ENCODE results near the gene XBP1.
"Not testable (repeated sequence)": the region's sequence is repeated elsewhere in the genome, so short reads cannot be mapped to it uniquely, and the experiment has no call there.

XBP1 gene

GRCh38 chr22:28766628-28767027 lies 33.7 kb downstream of the XBP1 start:
- TF ChIP-seq CTCF (IDR thresholded peaks at IDR 0.05; ENCODE audit: low read depth, low read length), result no peak
- no peak for DNase-seq (ENCODE audit: low read depth in 2 of 2)
- no peak overlapping the region for H3K4me3 ChIP-seq (replicated peaks in 1 of 2; ENCODE audit: low read depth in 2 of 2, low read length in 2 of 2)

- H3K4me3 ChIP-seq (replicated peaks in 1 of 2; ENCODE audit: low read depth in 2 of 2, low read length in 2 of 2); DNase-seq (ENCODE audit: low read depth in 2 of 2): not testable (repeated sequence)
These were observed 38.4 kb downstream of the XBP1 start for GRCh38 chr22:28762000-28762399.

GRCh38 chr22:28761449-28761755 lies 39.0 kb downstream of the XBP1 start:
- no peak for DNase-seq (ENCODE audit: low read depth in 2 of 2)
- no peak for TF ChIP-seq CTCF (IDR thresholded peaks at IDR 0.05; ENCODE audit: low read depth, low read length)
- no peak overlapping the region for H3K4me3 ChIP-seq (replicated peaks in 1 of 2; ENCODE audit: low read depth in 2 of 2, low read length in 2 of 2)

GRCh38 chr22:28759861-28760560 lies 40.4 kb downstream of the XBP1 start:
- no peak overlapping the region for H3K4me3 ChIP-seq (replicated peaks in 1 of 2; ENCODE audit: low read depth in 2 of 2, low read length in 2 of 2)
- no peak for DNase-seq (ENCODE audit: low read depth in 2 of 2)
- no peak for TF ChIP-seq CTCF (IDR thresholded peaks at IDR 0.05; ENCODE audit: low read depth, low read length)

- not testable (repeated sequence) for H3K4me3 ChIP-seq (replicated peaks in 1 of 2; ENCODE audit: low read depth in 2 of 2, low read length in 2 of 2); DNase-seq (ENCODE audit: low read depth in 2 of 2)
These were observed 45.9 kb downstream of the XBP1 start for GRCh38 chr22:28754512-28754911.

GRCh38 chr22:28750471-28750881 lies 49.9 kb downstream of the XBP1 start:
- no peak overlapping the region for H3K4me3 ChIP-seq (replicated peaks in 1 of 2; ENCODE audit: low read depth in 2 of 2, low read length in 2 of 2)
- TF ChIP-seq CTCF (IDR thresholded peaks at IDR 0.05; ENCODE audit: low read depth, low read length), result no peak
- DNase-seq (ENCODE audit: low read depth in 2 of 2), result peak; percentile 86 to 88

Measured in cardiac fibroblast (primary cell).